ENCODE results near the gene BRINP1. TPM values are rescaled to one million over a fixed set of nuclear protein-coding genes. Genes with fewer than 3 reads are reported as not detected.

Gene BRINP1
- total and polyA plus RNA-seq, 2 donors (not counting 1 experiment from before 2014, with no cell fraction given): 0.06 to 0.33 TPM

GRCh38 chr9:119398350-119398749 is 29.1 kb upstream of the BRINP1 start:
- no peak overlapping the region for H3K27ac ChIP-seq (ENCODE audit: insufficient read depth, low read length)
- H2AFZ ChIP-seq (ENCODE audit: low read length): no peak overlapping the region
- H3K4me1 ChIP-seq (ENCODE audit: control insufficient read depth, extremely low read depth, insufficient read depth, low read length): no peaks in the 10 kb centered on the region
- no peak overlapping the region for H3K9ac ChIP-seq (ENCODE audit: insufficient read depth, low read length)
- no peaks in the 10 kb centered on the region for H3K9me3 ChIP-seq (ENCODE audit: control insufficient read depth, insufficient read depth, low read depth, low read length)
- no peaks in the 10 kb centered on the region for H3K79me2 ChIP-seq (ENCODE audit: control insufficient read depth, insufficient read depth, low read length)
- DNase-seq (ENCODE audit: low read depth in 2 of 2): no peak
- no peaks in the 10 kb centered on the region for H4K20me1 ChIP-seq (ENCODE audit: control insufficient read depth, extremely low read depth, insufficient read depth, low read length)
- H3K4me3 ChIP-seq (replicated peaks in 1 of 4; ENCODE audit: control extremely low read depth in 1 of 4, insufficient read depth in 1 of 4, low read depth in 3 of 4, low read length in 4 of 4): no peak overlapping the region
- no peaks in the 10 kb centered on the region for H3K27me3 ChIP-seq (ENCODE audit: control insufficient read depth, insufficient read depth, low read length)
- H3K36me3 ChIP-seq (ENCODE audit: control insufficient read depth, insufficient read depth, low read length): no peaks in the 10 kb centered on the region
- no peak for TF ChIP-seq EZH2 (IDR thresholded peaks at IDR 0.05; ENCODE audit: low read length, missing control alignments)
- no peak for TF ChIP-seq CTCF (conservative IDR thresholded peaks at IDR 0.05 in 1 of 2, IDR thresholded peaks at IDR 0.05 in 1 of 2; ENCODE audit: low read depth in 1 of 2, low read length in 2 of 2)
- H3K4me2 ChIP-seq (ENCODE audit: extremely low read depth, insufficient read depth, low read length): no peak overlapping the region

- Histone ChIP-seq H2AFZ (ENCODE audit: low read length) (no peak overlapping the region), H3K4me1 (ENCODE audit: control insufficient read depth, extremely low read depth, insufficient read depth, low read length) (no peaks in the 10 kb centered on the region), H3K9me3 (ENCODE audit: control insufficient read depth, insufficient read depth, low read depth, low read length) (no peaks in the 10 kb centered on the region), H3K4me2 (ENCODE audit: extremely low read depth, insufficient read depth, low read length) (no peak overlapping the region), H3K27ac (ENCODE audit: insufficient read depth, low read length) (no peak overlapping the region), H3K79me2 (ENCODE audit: control insufficient read depth, insufficient read depth, low read length) (no peaks in the 10 kb centered on the region), H4K20me1 (ENCODE audit: control insufficient read depth, extremely low read depth, insufficient read depth, low read length) (no peaks in the 10 kb centered on the region), H3K9ac (ENCODE audit: insufficient read depth, low read length) (no peak overlapping the region), H3K27me3 (ENCODE audit: control insufficient read depth, insufficient read depth, low read length) (no peaks in the 10 kb centered on the region), H3K36me3 (ENCODE audit: control insufficient read depth, insufficient read depth, low read length) (no peaks in the 10 kb centered on the region), H3K4me3 (replicated peaks in 1 of 4; ENCODE audit: control extremely low read depth in 1 of 4, insufficient read depth in 1 of 4, low read depth in 3 of 4, low read length in 4 of 4) (no peak overlapping the region)
- TF ChIP-seq CTCF (conservative IDR thresholded peaks at IDR 0.05 in 1 of 2, IDR thresholded peaks at IDR 0.05 in 1 of 2; ENCODE audit: low read depth in 1 of 2, low read length in 2 of 2) (no peak), EZH2 (IDR thresholded peaks at IDR 0.05; ENCODE audit: low read length, missing control alignments) (no peak)
- DNase-seq (ENCODE audit: low read depth in 2 of 2): no peak
Observed at GRCh38 chr9:119391878-119392277, 22.6 kb upstream of the BRINP1 start.

- no peak overlapping the region for H3K9ac ChIP-seq (ENCODE audit: insufficient read depth, low read length)
- H3K4me1 ChIP-seq (ENCODE audit: control insufficient read depth, extremely low read depth, insufficient read depth, low read length): no peaks in the 10 kb centered on the region
- H3K36me3 ChIP-seq (ENCODE audit: control insufficient read depth, insufficient read depth, low read length): no peaks in the 10 kb centered on the region
- H4K20me1 ChIP-seq (ENCODE audit: control insufficient read depth, extremely low read depth, insufficient read depth, low read length): no peaks in the 10 kb centered on the region
- DNase-seq (ENCODE audit: low read depth in 2 of 2): peak in 1 of 2 donors; percentile 14
- H3K27me3 ChIP-seq (ENCODE audit: control insufficient read depth, insufficient read depth, low read length): no peaks in the 10 kb centered on the region
- H2AFZ ChIP-seq (ENCODE audit: low read length): no peak overlapping the region
- H3K4me2 ChIP-seq (ENCODE audit: extremely low read depth, insufficient read depth, low read length): no peak overlapping the region
- no peak overlapping the region for H3K27ac ChIP-seq (ENCODE audit: insufficient read depth, low read length)
- H3K9me3 ChIP-seq (ENCODE audit: control insufficient read depth, insufficient read depth, low read depth, low read length): no peaks in the 10 kb centered on the region
- TF ChIP-seq EZH2 (IDR thresholded peaks at IDR 0.05; ENCODE audit: low read length, missing control alignments): no peak
- no peak for TF ChIP-seq CTCF (conservative IDR thresholded peaks at IDR 0.05 in 1 of 2, IDR thresholded peaks at IDR 0.05 in 1 of 2; ENCODE audit: low read depth in 1 of 2, low read length in 2 of 2)
- no peak overlapping the region for H3K4me3 ChIP-seq (replicated peaks in 1 of 4; ENCODE audit: control extremely low read depth in 1 of 4, insufficient read depth in 1 of 4, low read depth in 3 of 4, low read length in 4 of 4)
- H3K79me2 ChIP-seq (ENCODE audit: control insufficient read depth, insufficient read depth, low read length): no peaks in the 10 kb centered on the region
Observed at GRCh38 chr9:119375892-119376291, 6.7 kb upstream of the BRINP1 start.

Measured in fibroblast of lung (primary cell).